WTC11 (cell line): ENCODE data around the gene RAB17. TPM values are rescaled to one million over a fixed set of nuclear protein-coding genes. Genes with fewer than 3 reads are reported as not detected.

Experiments
- AFF4 ChIP-seq: sonication (generic); formaldehyde crosslinking; IDR thresholded peaks from 2 replicates; pipeline ENCODE4 v1.8.1; 2023; ENCODE audit warnings: mild to moderate bottlenecking, missing genetic modification reagents, borderline replicate concordance
- EMX1 ChIP-seq: fragments of 250-450 bp; sonication (Bioruptor Pico); IDR thresholded peaks from 2 replicates; pipeline ENCODE4 v1.8.0; 2021; ENCODE audit warnings: mild to moderate bottlenecking
- FOXK1 ChIP-seq: sonication (generic); formaldehyde crosslinking; IDR thresholded peaks from 2 replicates; pipeline ENCODE4 v1.8.0; 2022; ENCODE audit warnings: mild to moderate bottlenecking, moderate library complexity, missing genetic modification reagents
- FOXP4 ChIP-seq: sonication (generic); formaldehyde crosslinking; IDR thresholded peaks from 2 replicates; pipeline ENCODE4 v1.8.0; 2022; ENCODE audit warnings: mild to moderate bottlenecking, missing genetic modification reagents
- KAT7 ChIP-seq: sonication (generic); formaldehyde crosslinking; IDR thresholded peaks from 2 replicates; pipeline ENCODE4 v1.8.1; 2023; ENCODE audit warnings: missing genetic modification reagents, mild to moderate bottlenecking, borderline replicate concordance
- NR1H2 ChIP-seq: sonication (generic); formaldehyde crosslinking; IDR thresholded peaks from 2 replicates; pipeline ENCODE4 v1.9.0; 2021; ENCODE audit warnings: mild to moderate bottlenecking, moderate library complexity, missing genetic modification reagents
- TCF7 ChIP-seq: sonication (generic); formaldehyde crosslinking; IDR thresholded peaks from 2 replicates; pipeline ENCODE4 v1.8.0; 2022; ENCODE audit warnings: mild to moderate bottlenecking, low read depth, missing genetic modification reagents, moderate library complexity
- ZNF138 ChIP-seq: sonication (generic); formaldehyde crosslinking; conservative IDR thresholded peaks from 2 replicates; pipeline ENCODE4 v1.8.1; 2022; ENCODE audit warnings: mild to moderate bottlenecking, moderate library complexity, missing genetic modification reagents
- ZNF281 ChIP-seq: sonication (generic); formaldehyde crosslinking; IDR thresholded peaks from 2 replicates; pipeline ENCODE4 v1.8.0; 2023; ENCODE audit warnings: mild to moderate bottlenecking, missing genetic modification reagents
- total RNA-seq: library from RNA; stranded (reverse); gene quantifications from 3 replicates; pipeline ENCODE4 v1.2.3, GENCODE V29; 2021
- TF ChIP-seq, protein P1 (sequence below): fragments of 250-450 bp; sonication (Bioruptor Pico); IDR thresholded peaks from 2 replicates; pipeline ENCODE4 v1.9.0; 2021; ENCODE audit warnings: mild to moderate bottlenecking
- TF ChIP-seq, protein P2 (sequence below): sonication (generic); formaldehyde crosslinking; IDR thresholded peaks from 2 replicates; pipeline ENCODE4 v1.8.1; 2022; ENCODE audit warnings: mild to moderate bottlenecking, moderate library complexity, missing genetic modification reagents
- TF ChIP-seq, protein P3 (sequence below): sonication (generic); formaldehyde crosslinking; IDR thresholded peaks from 2 replicates; pipeline ENCODE4 v1.8.0; 2023; ENCODE audit warnings: missing genetic modification reagents, mild to moderate bottlenecking, borderline replicate concordance
- TF ChIP-seq, protein P4 (sequence below): sonication (generic); formaldehyde crosslinking; IDR thresholded peaks from 2 replicates; pipeline ENCODE4 v1.8.1; 2023; ENCODE audit warnings: mild to moderate bottlenecking, missing genetic modification reagents

Gene RAB17
- total RNA-seq, 1 experiment from 2014 or later = 140 TPM

GRCh38 chr2:237630216-237631000 lies 39.9 kb upstream of the RAB17 start (continued):
- TF ChIP-seq KAT7 (no peak), ZNF138 (CRISPR knock-in tag) (no peak), TCF7 (no peak), NR1H2 (CRISPR knock-in tag) (no peak), FOXP4 (CRISPR knock-in tag) (no peak), FOXK1 (CRISPR knock-in tag) (no peak), AFF4 (CRISPR knock-in tag) (no peak), ZNF281 (CRISPR knock-in tag) (no peak), EMX1 (CRISPR knock-in tag) (no peak)
- TF ChIP-seq, protein P1, sequence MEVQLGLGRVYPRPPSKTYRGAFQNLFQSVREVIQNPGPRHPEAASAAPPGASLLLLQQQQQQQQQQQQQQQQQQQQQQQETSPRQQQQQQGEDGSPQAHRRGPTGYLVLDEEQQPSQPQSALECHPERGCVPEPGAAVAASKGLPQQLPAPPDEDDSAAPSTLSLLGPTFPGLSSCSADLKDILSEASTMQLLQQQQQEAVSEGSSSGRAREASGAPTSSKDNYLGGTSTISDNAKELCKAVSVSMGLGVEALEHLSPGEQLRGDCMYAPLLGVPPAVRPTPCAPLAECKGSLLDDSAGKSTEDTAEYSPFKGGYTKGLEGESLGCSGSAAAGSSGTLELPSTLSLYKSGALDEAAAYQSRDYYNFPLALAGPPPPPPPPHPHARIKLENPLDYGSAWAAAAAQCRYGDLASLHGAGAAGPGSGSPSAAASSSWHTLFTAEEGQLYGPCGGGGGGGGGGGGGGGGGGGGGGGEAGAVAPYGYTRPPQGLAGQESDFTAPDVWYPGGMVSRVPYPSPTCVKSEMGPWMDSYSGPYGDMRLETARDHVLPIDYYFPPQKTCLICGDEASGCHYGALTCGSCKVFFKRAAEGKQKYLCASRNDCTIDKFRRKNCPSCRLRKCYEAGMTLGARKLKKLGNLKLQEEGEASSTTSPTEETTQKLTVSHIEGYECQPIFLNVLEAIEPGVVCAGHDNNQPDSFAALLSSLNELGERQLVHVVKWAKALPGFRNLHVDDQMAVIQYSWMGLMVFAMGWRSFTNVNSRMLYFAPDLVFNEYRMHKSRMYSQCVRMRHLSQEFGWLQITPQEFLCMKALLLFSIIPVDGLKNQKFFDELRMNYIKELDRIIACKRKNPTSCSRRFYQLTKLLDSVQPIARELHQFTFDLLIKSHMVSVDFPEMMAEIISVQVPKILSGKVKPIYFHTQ (CRISPR knock-in tag) = no peak
- TF ChIP-seq, protein P2, sequence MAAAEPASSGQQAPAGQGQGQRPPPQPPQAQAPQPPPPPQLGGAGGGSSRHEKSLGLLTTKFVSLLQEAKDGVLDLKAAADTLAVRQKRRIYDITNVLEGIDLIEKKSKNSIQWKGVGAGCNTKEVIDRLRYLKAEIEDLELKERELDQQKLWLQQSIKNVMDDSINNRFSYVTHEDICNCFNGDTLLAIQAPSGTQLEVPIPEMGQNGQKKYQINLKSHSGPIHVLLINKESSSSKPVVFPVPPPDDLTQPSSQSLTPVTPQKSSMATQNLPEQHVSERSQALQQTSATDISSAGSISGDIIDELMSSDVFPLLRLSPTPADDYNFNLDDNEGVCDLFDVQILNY (CRISPR knock-in tag) = no peak
- TF ChIP-seq, protein P3, sequence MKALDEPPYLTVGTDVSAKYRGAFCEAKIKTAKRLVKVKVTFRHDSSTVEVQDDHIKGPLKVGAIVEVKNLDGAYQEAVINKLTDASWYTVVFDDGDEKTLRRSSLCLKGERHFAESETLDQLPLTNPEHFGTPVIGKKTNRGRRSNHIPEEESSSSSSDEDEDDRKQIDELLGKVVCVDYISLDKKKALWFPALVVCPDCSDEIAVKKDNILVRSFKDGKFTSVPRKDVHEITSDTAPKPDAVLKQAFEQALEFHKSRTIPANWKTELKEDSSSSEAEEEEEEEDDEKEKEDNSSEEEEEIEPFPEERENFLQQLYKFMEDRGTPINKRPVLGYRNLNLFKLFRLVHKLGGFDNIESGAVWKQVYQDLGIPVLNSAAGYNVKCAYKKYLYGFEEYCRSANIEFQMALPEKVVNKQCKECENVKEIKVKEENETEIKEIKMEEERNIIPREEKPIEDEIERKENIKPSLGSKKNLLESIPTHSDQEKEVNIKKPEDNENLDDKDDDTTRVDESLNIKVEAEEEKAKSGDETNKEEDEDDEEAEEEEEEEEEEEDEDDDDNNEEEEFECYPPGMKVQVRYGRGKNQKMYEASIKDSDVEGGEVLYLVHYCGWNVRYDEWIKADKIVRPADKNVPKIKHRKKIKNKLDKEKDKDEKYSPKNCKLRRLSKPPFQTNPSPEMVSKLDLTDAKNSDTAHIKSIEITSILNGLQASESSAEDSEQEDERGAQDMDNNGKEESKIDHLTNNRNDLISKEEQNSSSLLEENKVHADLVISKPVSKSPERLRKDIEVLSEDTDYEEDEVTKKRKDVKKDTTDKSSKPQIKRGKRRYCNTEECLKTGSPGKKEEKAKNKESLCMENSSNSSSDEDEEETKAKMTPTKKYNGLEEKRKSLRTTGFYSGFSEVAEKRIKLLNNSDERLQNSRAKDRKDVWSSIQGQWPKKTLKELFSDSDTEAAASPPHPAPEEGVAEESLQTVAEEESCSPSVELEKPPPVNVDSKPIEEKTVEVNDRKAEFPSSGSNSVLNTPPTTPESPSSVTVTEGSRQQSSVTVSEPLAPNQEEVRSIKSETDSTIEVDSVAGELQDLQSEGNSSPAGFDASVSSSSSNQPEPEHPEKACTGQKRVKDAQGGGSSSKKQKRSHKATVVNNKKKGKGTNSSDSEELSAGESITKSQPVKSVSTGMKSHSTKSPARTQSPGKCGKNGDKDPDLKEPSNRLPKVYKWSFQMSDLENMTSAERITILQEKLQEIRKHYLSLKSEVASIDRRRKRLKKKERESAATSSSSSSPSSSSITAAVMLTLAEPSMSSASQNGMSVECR (CRISPR knock-in tag) = no peak
- TF ChIP-seq, protein P4, sequence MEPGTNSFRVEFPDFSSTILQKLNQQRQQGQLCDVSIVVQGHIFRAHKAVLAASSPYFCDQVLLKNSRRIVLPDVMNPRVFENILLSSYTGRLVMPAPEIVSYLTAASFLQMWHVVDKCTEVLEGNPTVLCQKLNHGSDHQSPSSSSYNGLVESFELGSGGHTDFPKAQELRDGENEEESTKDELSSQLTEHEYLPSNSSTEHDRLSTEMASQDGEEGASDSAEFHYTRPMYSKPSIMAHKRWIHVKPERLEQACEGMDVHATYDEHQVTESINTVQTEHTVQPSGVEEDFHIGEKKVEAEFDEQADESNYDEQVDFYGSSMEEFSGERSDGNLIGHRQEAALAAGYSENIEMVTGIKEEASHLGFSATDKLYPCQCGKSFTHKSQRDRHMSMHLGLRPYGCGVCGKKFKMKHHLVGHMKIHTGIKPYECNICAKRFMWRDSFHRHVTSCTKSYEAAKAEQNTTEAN = no peak
